ENCODE measurements around the gene PRKCA. TPM values are rescaled to one million over a fixed set of nuclear protein-coding genes. Genes with fewer than 3 reads are reported as not detected.

The PRKCA gene
- polyA plus RNA-seq, 2 of the 4 experiments (the other 2 are of a cell fraction): 28.8 to 65.0 TPM

- POLR2A ChIA-PET: no interaction called here
- CTCF ChIA-PET: interaction anchor here (1.7 kb wide), 1 partner anchor 432 kb away, joined by 5 read pairs; no protein-coding TSS in a partner anchor
- no peak for FAIRE-seq
- no peak overlapping the region for H3K27ac ChIP-seq
- no peak overlapping the region for H3K4me2 ChIP-seq
- H3K4me3 ChIP-seq: no peak overlapping the region
- 80% methylated on average over 3 of the region's 3 CpGs for WGBS (ENCODE audit: missing lambda C conversion rate)
- no peaks in the 10 kb centered on the region for H3K9me3 ChIP-seq
- no peak for ATAC-seq
- no peak for TF ChIP-seq KDM1A (IDR thresholded peaks at IDR 0.05; ENCODE audit: low read depth)
- no peak for TF ChIP-seq HEYL (CRISPR knock-in tag; IDR thresholded peaks at IDR 0.05)
- no peak for TF ChIP-seq HDAC2 (IDR thresholded peaks at IDR 0.05)
- no peak for TF ChIP-seq POLR2AphosphoS2 (conservative IDR thresholded peaks at IDR 0.05; ENCODE audit: low read length)
- TF ChIP-seq, protein P1, sequence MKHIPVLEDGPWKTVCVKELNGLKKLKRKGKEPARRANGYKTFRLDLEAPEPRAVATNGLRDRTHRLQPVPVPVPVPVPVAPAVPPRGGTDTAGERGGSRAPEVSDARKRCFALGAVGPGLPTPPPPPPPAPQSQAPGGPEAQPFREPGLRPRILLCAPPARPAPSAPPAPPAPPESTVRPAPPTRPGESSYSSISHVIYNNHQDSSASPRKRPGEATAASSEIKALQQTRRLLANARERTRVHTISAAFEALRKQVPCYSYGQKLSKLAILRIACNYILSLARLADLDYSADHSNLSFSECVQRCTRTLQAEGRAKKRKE (CRISPR knock-in tag; IDR thresholded peaks at IDR 0.05; ENCODE audit: low read depth): no peak
- TF ChIP-seq, protein P2, sequence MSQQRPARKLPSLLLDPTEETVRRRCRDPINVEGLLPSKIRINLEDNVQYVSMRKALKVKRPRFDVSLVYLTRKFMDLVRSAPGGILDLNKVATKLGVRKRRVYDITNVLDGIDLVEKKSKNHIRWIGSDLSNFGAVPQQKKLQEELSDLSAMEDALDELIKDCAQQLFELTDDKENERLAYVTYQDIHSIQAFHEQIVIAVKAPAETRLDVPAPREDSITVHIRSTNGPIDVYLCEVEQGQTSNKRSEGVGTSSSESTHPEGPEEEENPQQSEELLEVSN (IDR thresholded peaks at IDR 0.05; ENCODE audit: borderline replicate concordance, low read depth): no peak
- TF ChIP-seq TP53 (CRISPR knock-in tag; IDR thresholded peaks at IDR 0.05): no peak
- no peak for TF ChIP-seq RARB (CRISPR knock-in tag; IDR thresholded peaks at IDR 0.05)
- no peak for DNase-seq (ENCODE audit: low read depth in 1 of 2, low spot score in 1 of 2)
- H3K4me1 ChIP-seq: no peaks in the 10 kb centered on the region
Measured at GRCh38 chr17:66632731-66633130, 330.3 kb downstream of the PRKCA start.

GRCh38 chr17:66633317-66633965 is 331.0 kb downstream of the PRKCA start:
- ATAC-seq (no peak), FAIRE-seq (no peak), DNase-seq (ENCODE audit: low read depth in 1 of 2, low spot score in 1 of 2) (no peak)
- Histone ChIP-seq H3K27ac (no peak overlapping the region), H3K4me2 (no peak overlapping the region), H3K9me3 (no peaks in the 10 kb centered on the region), H3K4me3 (no peak overlapping the region), H3K4me1 (no peaks in the 10 kb centered on the region)
- TF ChIP-seq MAX (IDR thresholded peaks at IDR 0.05): no peak
- TF ChIP-seq NPAS2 (CRISPR knock-in tag; IDR thresholded peaks at IDR 0.05; ENCODE audit: borderline replicate concordance): no peak
- TF ChIP-seq, protein P3, sequence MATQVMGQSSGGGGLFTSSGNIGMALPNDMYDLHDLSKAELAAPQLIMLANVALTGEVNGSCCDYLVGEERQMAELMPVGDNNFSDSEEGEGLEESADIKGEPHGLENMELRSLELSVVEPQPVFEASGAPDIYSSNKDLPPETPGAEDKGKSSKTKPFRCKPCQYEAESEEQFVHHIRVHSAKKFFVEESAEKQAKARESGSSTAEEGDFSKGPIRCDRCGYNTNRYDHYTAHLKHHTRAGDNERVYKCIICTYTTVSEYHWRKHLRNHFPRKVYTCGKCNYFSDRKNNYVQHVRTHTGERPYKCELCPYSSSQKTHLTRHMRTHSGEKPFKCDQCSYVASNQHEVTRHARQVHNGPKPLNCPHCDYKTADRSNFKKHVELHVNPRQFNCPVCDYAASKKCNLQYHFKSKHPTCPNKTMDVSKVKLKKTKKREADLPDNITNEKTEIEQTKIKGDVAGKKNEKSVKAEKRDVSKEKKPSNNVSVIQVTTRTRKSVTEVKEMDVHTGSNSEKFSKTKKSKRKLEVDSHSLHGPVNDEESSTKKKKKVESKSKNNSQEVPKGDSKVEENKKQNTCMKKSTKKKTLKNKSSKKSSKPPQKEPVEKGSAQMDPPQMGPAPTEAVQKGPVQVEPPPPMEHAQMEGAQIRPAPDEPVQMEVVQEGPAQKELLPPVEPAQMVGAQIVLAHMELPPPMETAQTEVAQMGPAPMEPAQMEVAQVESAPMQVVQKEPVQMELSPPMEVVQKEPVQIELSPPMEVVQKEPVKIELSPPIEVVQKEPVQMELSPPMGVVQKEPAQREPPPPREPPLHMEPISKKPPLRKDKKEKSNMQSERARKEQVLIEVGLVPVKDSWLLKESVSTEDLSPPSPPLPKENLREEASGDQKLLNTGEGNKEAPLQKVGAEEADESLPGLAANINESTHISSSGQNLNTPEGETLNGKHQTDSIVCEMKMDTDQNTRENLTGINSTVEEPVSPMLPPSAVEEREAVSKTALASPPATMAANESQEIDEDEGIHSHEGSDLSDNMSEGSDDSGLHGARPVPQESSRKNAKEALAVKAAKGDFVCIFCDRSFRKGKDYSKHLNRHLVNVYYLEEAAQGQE (IDR thresholded peaks at IDR 0.05): no peak
- TF ChIP-seq RCOR1 (IDR thresholded peaks at IDR 0.05; ENCODE audit: low read depth, low read length): no peak
- no peak for TF ChIP-seq CBX2 (IDR thresholded peaks at IDR 0.05; ENCODE audit: borderline replicate concordance, low read depth)
- no peak for TF ChIP-seq CHD4 (IDR thresholded peaks at IDR 0.05; ENCODE audit: borderline replicate concordance)
- TF ChIP-seq JUNB (IDR thresholded peaks at IDR 0.05): no peak
- ChIA-PET POLR2A (no interaction called here), CTCF (interaction anchor here (0.8 to 1.9 kb wide), 3 partner anchors 8 to 432 kb away, joined by 3 to 6 read pairs (median 5); no protein-coding TSS in a partner anchor)
- 93% methylated on average over 3 of the region's 3 CpGs for WGBS (ENCODE audit: missing lambda C conversion rate)

DNA sequence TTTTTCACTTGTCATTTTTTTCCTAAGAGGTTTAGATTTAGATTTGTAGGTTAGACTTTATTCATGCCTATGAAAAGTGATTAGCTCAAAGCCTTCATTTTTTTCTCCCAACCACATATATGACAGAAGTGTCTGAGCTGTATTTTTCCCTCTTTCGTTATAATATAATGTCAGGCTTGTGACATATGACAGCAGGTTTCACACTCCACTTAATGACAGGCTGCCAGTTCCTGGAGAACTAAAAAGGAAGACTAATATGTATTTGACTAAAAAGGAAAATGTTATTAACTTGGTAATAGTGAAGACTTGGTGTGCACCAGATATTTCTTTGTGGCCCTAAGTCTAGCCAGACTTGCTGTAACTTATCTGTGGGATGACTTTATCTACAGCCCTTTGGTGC is 331.8 kb downstream of the PRKCA start:
- H3K27ac ChIP-seq: no peak overlapping the region
- no peak for DNase-seq (ENCODE audit: low read depth in 1 of 2, low spot score in 1 of 2)
- CTCF ChIA-PET: interaction anchor here (0.8 to 1.9 kb wide), 4 partner anchors 8 to 433 kb away, joined by 3 to 6 read pairs (median 4); no protein-coding TSS in a partner anchor
- no peak overlapping the region for H3K4me3 ChIP-seq
- 69% methylated on average over 1 of the region's 1 CpG for WGBS (ENCODE audit: missing lambda C conversion rate)
- no peaks in the 10 kb centered on the region for H3K9me3 ChIP-seq
- POLR2A ChIA-PET: no interaction called here
- no peak for FAIRE-seq
- no peak overlapping the region for H3K4me2 ChIP-seq
- TF ChIP-seq RCOR1 (IDR thresholded peaks at IDR 0.05; ENCODE audit: low read depth, low read length): no peak
- TF ChIP-seq ZC3H11A (IDR thresholded peaks at IDR 0.05): no peak
- H3K4me1 ChIP-seq: no peaks in the 10 kb centered on the region
- no peak for ATAC-seq
